ENCODE results near the gene TLE5. TPM values are rescaled to one million over a fixed set of nuclear protein-coding genes. Genes with fewer than 3 reads are reported as not detected.

TLE5 gene
- total and polyA plus RNA-seq, 2 experiments from 2014 or later: 130 to 154 TPM

DNA sequence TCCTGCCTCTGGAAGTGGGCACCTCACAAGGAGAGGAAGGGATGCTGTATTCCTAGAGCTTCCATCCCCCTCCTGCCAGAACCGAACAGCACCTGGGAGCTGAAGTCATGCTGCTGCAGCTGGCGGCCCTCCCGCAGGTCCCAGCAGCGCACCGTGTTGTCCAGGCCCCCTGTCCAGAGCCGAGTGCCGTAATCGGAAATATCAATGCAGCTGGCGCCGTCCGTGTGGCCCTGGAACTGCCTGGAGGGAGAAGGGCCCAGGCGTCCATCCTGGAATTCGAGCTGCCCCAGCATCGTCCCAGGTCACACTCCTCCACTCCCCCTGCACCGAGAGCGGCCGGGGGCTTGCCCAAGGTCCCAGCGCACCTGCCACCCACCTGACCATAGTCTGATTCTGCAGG is 57.0 kb downstream of the TLE5 start:
- ATAC-seq (no peak), DNase-seq (ENCODE audit: low spot score) (no peak)
- no peaks in the 10 kb centered on the region for H3F3A ChIP-seq (replicated peaks; ENCODE audit: low read depth)
- no peaks in the 10 kb centered on the region; the same call in 1 of the 2 replicates for H3K4me1 ChIP-seq (ENCODE audit: insufficient read depth)
- H3K9me2 ChIP-seq (ENCODE audit: insufficient read depth): no peaks in the 10 kb centered on the region
- H3K27ac ChIP-seq (ENCODE audit: low read depth): no peak overlapping the region
- no peaks in the 10 kb centered on the region for H3K79me2 ChIP-seq (replicated peaks; ENCODE audit: insufficient read depth)
- H3K4me1 Mint-ChIP-seq: no peaks in the 10 kb centered on the region; the same call in 2 of the 3 replicates
- H3K27ac Mint-ChIP-seq: no peak overlapping the region
- peaks cover 7% of the 10 kb centered on the region for H3K27me3 Mint-ChIP-seq (ENCODE audit: insufficient read depth, low read depth, poor library complexity)
- no peaks in the 10 kb centered on the region; the same call in 1 of the 2 replicates for H4K20me1 ChIP-seq (replicated peaks; ENCODE audit: insufficient read depth)
- TF ChIP-seq ZNF331 (CRISPR knock-in tag; IDR thresholded peaks at IDR 0.05; ENCODE audit: low read depth) (no peak), NANOG (IDR thresholded peaks at IDR 0.05; ENCODE audit: borderline replicate concordance) (no peak), EZH2 (IDR thresholded peaks at IDR 0.05; ENCODE audit: low read depth, unreplicated experiment) (no peak), POLR2AphosphoS5 (IDR thresholded peaks at IDR 0.05; ENCODE audit: low read depth) (no peak), STAT1 (IDR thresholded peaks at IDR 0.05; ENCODE audit: unreplicated experiment) (no peak), ZNF114 (CRISPR knock-in tag; IDR thresholded peaks at IDR 0.05) (no peak), JUNB (IDR thresholded peaks at IDR 0.05; ENCODE audit: unreplicated experiment) (no peak), EZH2phosphoT487 (IDR thresholded peaks at IDR 0.05; ENCODE audit: unreplicated experiment) (no peak), CREB1 (CRISPR knock-in tag; IDR thresholded peaks at IDR 0.05; ENCODE audit: low read depth) (no peak)
- TF ChIP-seq, protein P1, sequence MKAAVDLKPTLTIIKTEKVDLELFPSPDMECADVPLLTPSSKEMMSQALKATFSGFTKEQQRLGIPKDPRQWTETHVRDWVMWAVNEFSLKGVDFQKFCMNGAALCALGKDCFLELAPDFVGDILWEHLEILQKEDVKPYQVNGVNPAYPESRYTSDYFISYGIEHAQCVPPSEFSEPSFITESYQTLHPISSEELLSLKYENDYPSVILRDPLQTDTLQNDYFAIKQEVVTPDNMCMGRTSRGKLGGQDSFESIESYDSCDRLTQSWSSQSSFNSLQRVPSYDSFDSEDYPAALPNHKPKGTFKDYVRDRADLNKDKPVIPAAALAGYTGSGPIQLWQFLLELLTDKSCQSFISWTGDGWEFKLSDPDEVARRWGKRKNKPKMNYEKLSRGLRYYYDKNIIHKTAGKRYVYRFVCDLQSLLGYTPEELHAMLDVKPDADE (IDR thresholded peaks at IDR 0.05): no peak
- TF ChIP-seq, protein P2, sequence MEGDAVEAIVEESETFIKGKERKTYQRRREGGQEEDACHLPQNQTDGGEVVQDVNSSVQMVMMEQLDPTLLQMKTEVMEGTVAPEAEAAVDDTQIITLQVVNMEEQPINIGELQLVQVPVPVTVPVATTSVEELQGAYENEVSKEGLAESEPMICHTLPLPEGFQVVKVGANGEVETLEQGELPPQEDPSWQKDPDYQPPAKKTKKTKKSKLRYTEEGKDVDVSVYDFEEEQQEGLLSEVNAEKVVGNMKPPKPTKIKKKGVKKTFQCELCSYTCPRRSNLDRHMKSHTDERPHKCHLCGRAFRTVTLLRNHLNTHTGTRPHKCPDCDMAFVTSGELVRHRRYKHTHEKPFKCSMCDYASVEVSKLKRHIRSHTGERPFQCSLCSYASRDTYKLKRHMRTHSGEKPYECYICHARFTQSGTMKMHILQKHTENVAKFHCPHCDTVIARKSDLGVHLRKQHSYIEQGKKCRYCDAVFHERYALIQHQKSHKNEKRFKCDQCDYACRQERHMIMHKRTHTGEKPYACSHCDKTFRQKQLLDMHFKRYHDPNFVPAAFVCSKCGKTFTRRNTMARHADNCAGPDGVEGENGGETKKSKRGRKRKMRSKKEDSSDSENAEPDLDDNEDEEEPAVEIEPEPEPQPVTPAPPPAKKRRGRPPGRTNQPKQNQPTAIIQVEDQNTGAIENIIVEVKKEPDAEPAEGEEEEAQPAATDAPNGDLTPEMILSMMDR (conservative IDR thresholded peaks at IDR 0.05; ENCODE audit: low read depth in 2 of 2): no peak
- TF ChIP-seq, protein P3, sequence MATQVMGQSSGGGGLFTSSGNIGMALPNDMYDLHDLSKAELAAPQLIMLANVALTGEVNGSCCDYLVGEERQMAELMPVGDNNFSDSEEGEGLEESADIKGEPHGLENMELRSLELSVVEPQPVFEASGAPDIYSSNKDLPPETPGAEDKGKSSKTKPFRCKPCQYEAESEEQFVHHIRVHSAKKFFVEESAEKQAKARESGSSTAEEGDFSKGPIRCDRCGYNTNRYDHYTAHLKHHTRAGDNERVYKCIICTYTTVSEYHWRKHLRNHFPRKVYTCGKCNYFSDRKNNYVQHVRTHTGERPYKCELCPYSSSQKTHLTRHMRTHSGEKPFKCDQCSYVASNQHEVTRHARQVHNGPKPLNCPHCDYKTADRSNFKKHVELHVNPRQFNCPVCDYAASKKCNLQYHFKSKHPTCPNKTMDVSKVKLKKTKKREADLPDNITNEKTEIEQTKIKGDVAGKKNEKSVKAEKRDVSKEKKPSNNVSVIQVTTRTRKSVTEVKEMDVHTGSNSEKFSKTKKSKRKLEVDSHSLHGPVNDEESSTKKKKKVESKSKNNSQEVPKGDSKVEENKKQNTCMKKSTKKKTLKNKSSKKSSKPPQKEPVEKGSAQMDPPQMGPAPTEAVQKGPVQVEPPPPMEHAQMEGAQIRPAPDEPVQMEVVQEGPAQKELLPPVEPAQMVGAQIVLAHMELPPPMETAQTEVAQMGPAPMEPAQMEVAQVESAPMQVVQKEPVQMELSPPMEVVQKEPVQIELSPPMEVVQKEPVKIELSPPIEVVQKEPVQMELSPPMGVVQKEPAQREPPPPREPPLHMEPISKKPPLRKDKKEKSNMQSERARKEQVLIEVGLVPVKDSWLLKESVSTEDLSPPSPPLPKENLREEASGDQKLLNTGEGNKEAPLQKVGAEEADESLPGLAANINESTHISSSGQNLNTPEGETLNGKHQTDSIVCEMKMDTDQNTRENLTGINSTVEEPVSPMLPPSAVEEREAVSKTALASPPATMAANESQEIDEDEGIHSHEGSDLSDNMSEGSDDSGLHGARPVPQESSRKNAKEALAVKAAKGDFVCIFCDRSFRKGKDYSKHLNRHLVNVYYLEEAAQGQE (IDR thresholded peaks at IDR 0.05; ENCODE audit: unreplicated experiment): no peak
- TF ChIP-seq, protein P4, sequence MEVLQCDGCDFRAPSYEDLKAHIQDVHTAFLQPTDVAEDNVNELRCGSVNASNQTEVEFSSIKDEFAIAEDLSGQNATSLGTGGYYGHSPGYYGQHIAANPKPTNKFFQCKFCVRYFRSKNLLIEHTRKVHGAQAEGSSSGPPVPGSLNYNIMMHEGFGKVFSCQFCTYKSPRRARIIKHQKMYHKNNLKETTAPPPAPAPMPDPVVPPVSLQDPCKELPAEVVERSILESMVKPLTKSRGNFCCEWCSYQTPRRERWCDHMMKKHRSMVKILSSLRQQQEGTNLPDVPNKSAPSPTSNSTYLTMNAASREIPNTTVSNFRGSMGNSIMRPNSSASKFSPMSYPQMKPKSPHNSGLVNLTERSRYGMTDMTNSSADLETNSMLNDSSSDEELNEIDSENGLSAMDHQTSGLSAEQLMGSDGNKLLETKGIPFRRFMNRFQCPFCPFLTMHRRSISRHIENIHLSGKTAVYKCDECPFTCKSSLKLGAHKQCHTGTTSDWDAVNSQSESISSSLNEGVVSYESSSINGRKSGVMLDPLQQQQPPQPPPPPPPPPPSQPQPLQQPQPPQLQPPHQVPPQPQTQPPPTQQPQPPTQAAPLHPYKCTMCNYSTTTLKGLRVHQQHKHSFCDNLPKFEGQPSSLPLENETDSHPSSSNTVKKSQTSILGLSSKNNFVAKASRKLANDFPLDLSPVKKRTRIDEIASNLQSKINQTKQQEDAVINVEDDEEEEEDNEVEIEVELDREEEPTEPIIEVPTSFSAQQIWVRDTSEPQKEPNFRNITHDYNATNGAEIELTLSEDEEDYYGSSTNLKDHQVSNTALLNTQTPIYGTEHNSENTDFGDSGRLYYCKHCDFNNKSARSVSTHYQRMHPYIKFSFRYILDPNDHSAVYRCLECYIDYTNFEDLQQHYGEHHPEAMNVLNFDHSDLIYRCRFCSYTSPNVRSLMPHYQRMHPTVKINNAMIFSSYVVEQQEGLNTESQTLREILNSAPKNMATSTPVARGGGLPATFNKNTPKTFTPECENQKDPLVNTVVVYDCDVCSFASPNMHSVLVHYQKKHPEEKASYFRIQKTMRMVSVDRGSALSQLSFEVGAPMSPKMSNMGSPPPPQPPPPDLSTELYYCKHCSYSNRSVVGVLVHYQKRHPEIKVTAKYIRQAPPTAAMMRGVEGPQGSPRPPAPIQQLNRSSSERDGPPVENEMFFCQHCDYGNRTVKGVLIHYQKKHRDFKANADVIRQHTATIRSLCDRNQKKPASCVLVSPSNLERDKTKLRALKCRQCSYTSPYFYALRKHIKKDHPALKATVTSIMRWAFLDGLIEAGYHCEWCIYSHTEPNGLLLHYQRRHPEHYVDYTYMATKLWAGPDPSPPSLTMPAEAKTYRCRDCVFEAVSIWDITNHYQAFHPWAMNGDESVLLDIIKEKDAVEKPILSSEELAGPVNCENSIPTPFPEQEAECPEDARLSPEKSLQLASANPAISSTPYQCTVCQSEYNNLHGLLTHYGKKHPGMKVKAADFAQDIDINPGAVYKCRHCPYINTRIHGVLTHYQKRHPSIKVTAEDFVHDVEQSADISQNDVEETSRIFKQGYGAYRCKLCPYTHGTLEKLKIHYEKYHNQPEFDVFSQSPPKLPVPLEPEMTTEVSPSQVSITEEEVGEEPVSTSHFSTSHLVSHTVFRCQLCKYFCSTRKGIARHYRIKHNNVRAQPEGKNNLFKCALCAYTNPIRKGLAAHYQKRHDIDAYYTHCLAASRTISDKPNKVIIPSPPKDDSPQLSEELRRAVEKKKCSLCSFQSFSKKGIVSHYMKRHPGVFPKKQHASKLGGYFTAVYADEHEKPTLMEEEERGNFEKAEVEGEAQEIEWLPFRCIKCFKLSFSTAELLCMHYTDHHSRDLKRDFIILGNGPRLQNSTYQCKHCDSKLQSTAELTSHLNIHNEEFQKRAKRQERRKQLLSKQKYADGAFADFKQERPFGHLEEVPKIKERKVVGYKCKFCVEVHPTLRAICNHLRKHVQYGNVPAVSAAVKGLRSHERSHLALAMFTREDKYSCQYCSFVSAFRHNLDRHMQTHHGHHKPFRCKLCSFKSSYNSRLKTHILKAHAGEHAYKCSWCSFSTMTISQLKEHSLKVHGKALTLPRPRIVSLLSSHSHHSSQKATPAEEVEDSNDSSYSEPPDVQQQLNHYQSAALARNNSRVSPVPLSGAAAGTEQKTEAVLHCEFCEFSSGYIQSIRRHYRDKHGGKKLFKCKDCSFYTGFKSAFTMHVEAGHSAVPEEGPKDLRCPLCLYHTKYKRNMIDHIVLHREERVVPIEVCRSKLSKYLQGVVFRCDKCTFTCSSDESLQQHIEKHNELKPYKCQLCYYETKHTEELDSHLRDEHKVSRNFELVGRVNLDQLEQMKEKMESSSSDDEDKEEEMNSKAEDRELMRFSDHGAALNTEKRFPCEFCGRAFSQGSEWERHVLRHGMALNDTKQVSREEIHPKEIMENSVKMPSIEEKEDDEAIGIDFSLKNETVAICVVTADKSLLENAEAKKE (CRISPR knock-in tag; IDR thresholded peaks at IDR 0.05): no peak
- H3K9me3 Mint-ChIP-seq: no peaks in the 10 kb centered on the region
- no peak overlapping the region for H2AFZ ChIP-seq
- H3K4me3 ChIP-seq: no peak overlapping the region
- no peaks in the 10 kb centered on the region for H3K36me3 ChIP-seq (ENCODE audit: insufficient read depth)
- no peak overlapping the region for H3K4me3 Mint-ChIP-seq
- no peaks in the 10 kb centered on the region for H3K27me3 ChIP-seq (ENCODE audit: insufficient read depth)
- H3K4me2 ChIP-seq: 0 out of 2 replicates have a peak overlapping the region, but pooled peaks have one; percentile 14
- H3K36me3 Mint-ChIP-seq (ENCODE audit: low read depth): peaks cover 2% of the 10 kb centered on the region; the same call in 2 of the 3 replicates

All from GM23338 (cell line).